MM.1S (cell line): ENCODE results near the gene EMC8.

Experiments
- CTCF ChIP-seq: fragments of 300-600 bp; sonication (generic); IDR thresholded peaks from 2 replicates; pipeline ENCODE4 v1.5.1; 2016; ENCODE audit warnings: antibody characterized with exemption, low read length, mixed read lengths
- EZH2 ChIP-seq: fragments of 300-600 bp; sonication (generic); optimal IDR thresholded peaks from 2 replicates; pipeline ENCODE3; 2017; ENCODE audit warnings: low read depth, mild to moderate bottlenecking, antibody characterized with exemption, low read length, mixed read lengths
- EZH2phosphoT487 ChIP-seq: fragments of 300-600 bp; sonication (generic); IDR thresholded peaks from 2 replicates; pipeline ENCODE4 v1.6.1; 2018; ENCODE audit warnings: antibody characterized with exemption, low read length

- no peak for TF ChIP-seq CTCF
- TF ChIP-seq EZH2: no peak
- no peak for TF ChIP-seq EZH2phosphoT487
Measured at GRCh38 chr16:85819771-85820170, 20.4 kb upstream of the EMC8 start.
